Liver (tissue), 3 donors: ENCODE measurements around the gene MANF.

ENCODE experiments used
- CTCF ChIP-seq: fragments of 150-350 bp; IDR thresholded peaks from 2 replicates; pipeline ENCODE4 v1.5.1; 2017; ENCODE audit warnings: improper control_type of control experiment, low read depth, low read length; ENCODE audit not compliant: missing input control
- FOXA1 ChIP-seq: IDR thresholded peaks from 2 replicates; pipeline ENCODE4 v1.6.1; 2016; ENCODE audit warnings: antibody characterized with exemption
- RAD21 ChIP-seq, 2 donors: IDR thresholded peaks; 2 replicates each; pipeline ENCODE4 v1.6.1; 2016; ENCODE audit warnings: antibody characterized with exemption in 2 of 2, mild to moderate bottlenecking in 2 of 2
- SP1 ChIP-seq: IDR thresholded peaks from 2 replicates; pipeline ENCODE4 v1.6.1; 2018; ENCODE audit warnings: antibody characterized with exemption, mild to moderate bottlenecking
- donor health status: healthy.
- donor health status: healthy.

DNA sequence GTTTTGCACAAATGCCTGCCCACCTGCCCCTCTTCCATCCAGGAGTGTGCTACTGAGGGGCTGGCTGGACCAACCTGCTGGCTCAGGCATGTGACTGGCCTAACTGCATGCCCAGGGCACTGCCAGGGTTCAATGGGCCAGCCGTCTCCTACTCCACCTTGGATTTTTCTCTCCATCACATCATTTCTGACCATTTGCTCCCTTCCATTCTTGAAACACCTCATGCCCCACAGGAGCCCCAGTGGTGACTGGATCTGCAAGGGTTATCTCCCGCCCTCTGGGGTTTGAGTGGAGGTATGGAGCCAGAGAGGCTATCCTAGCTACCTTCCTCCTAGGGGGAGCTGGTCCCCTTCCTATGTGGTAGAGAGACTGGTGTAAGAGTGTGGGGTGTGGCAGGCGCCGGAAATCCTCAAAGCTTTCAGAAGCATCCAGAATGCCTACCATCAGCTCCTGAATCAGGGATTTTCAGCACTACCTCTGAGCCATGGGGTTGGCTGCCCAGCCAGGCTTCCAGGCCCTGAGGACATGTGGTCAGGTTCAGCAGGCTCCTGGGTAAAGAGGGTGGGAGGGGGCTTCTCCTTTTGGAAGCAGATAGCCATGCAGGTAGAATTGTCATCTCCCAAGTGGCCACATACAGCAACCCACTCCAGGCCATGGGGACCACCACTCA lies 2.9 kb upstream of the MANF start:
- TF ChIP-seq FOXA1 (no peak), CTCF (no peak), SP1 (no peak), RAD21 (IDR thresholded peaks at IDR 0.05) (no peak)
